Measurements from ENCODE around the gene CST1.

The CST1 gene

DNA sequence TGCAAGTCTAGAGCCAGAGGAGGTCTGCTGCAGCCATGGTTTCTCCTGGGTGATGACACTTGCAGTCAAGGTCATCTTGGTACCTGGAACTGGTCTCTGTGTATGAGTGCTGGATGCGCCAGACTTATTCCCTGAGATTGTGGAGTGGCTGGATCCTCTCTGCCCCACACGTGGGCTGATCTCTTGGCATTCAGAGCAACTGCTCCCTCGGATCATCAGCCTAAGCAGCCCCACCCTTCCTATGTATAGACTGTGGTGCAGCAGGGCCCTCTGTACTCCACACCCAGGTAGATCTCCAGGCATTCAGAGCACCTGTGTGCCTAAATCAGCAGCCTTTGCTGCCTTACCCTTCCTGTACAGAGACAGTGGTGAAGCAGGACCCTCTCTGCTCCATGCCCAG is 49.8 kb downstream of the CST1 start:
- DNase-seq, result no peak

DNA sequence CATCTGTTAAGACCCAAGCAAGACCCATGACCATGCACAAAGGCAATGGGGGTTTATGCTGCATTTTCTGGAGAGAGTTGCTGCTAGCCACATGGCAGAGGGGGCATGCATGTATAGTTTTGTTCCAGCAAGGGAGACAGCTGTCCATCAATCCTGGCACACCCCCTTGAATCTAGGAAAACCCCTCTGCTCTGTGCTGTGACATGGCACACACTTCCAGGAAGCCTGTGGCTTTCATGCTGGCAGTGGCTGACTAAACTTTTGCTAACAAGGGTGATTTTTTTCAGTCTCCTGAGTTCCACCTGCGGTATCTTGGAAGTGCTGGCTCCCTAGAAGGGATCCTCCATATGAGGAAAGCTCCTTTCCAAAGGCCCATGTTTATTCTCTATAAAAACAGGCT is 52.8 kb downstream of the CST1 start:
- no peak for DNase-seq

All from CD4-positive, alpha-beta T cell treated with Interleukin-17A for 1 hour (primary cell).